CD4-positive, alpha-beta T cell treated with Interleukin-17A for 1 hour (primary cell): ENCODE measurements around the gene BUB1.
"Not testable (repeated sequence)": the region's sequence is repeated elsewhere in the genome, so short reads cannot be mapped to it uniquely, and the experiment has no call there.

Source experiments
- DNase-seq: peaks from one replicate; pipeline ENCODE4 v3.0.0-alpha.2; 2020

BUB1 gene

DNA sequence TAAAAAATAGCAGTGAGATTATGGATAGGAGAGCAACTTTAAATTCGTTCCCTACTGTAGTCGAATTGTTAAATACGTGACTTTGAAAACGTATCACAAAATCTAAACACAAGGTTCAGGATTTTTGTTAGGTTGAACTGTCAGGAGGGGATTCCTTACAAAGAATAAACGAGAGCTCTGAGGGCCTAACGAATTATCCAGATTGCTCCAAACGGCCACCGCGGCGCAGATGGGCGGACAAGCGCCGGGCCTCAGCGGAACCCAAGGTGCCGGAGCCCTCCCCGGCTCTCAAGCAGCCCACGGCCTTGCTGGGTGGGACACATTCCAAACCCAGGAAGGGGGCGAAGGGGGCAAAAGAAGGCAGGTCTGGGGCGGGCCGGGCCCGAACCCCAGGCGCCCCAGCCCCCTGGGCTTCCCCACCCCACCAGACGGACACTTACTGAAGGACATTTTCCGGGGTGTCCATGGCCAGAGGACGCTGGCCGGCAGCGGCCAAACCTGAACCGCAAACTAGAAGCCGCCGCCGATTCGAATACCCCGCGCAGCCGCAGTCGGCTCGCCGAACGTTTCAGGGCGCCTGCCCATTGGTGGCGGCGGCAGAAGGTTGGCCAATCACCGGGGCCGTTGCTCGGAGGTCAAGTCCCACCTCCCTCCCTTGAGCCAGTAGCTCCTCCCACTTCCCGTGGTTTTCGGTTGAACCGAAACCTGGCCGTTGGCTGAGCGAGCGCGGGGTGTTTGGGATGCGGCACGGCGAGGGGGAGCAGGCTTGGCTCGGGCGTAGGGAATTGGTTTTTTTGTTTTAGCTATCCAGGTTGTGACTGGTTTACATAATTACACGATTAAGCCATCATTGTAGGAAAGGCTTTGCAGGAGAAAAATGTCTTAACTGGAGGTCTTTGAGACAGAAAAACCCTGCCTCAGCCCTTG lies at the start of gene BUB1:
Gene BUB1 (minus strand): TSS at position 534 of the 927 bp plus-strand sequence. CDS start 68 bp downstream, at position 466.
- DNase-seq = peak; percentile 96

GRCh38 chr2:110726285-110726684 lies 48.4 kb upstream of the BUB1 start:
- DNase-seq = no peak

DNA sequence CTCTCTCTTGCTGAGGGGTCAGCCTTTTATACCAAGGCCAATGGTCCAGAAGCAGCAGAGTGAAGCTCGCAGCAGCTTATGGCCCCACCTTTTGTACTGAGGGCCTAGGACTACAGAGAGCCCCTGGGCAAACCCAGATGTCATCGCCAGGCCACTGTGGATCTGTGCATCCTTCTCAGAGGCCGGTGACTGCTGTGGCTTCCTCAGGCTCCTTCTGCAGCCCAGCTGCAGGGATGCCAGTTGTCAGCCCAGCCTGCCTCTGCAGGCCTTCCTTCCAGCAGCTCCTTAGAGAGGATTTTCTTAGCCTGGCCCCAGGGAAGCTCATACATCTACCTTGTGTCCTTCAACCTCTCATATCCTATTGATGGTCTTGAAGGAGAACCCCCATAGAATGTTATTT lies 48.0 kb upstream of the BUB1 start:
- no peak for DNase-seq

DNA sequence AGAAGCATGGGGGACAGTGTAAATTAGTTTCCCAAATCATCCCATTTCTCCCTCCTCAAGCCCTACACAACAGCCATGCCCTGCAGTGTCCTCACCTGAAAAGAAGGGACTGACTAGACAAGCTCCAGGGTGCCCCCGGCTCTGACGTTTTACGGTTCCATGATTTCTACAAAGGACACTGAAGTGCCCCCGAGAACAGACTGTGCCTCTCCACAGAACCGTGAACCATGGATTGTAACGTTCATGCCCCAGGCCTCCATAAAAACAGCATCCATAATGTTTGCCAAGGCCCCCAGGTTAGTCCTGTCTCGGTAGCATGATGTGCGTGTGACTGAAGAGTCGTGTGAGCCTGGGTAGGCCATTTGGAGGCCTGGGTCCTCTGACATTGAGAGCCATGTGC lies 47.5 kb upstream of the BUB1 start:
- DNase-seq = no peak

DNA sequence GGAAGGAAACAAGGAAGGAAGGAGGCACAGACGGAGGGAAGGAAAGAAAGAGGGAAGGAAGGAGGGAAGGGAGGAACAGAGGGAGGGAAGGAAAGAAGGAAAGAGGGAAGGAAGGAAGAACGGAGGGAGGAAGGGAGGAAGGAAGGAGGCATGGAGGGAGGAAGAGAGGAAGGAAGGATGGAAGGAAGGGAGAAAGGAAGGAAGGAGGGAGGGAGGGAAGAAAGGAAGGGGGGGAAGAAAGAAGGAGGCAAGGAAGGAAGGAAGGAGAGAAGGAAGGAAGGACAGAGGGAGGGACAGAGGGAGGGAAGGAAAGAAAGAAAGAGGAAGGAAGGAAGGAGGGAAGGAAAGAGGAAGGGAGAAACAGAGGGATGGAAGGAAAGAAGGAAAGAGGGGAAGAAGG lies 47.0 kb upstream of the BUB1 start:
- no peak for DNase-seq

DNA sequence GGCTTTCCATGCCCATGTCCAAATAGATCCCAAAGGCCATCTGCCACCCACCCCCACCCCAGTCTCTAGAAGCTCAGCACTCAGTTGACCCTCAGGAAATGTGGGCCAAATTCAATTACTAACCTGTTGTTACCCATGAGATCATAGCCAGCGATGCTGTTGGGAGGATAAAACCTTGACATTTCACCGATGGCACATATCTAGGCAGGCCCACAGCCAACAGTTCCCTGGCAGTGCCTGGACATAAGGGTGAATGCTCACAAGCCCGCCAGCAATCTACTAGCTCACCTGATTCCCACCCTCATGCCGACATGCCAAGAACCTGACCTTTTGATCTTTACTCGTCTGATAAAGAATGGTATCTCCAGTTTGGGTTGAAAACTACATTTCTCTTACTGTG lies 42.7 kb upstream of the BUB1 start:
- DNase-seq = no peak

DNA sequence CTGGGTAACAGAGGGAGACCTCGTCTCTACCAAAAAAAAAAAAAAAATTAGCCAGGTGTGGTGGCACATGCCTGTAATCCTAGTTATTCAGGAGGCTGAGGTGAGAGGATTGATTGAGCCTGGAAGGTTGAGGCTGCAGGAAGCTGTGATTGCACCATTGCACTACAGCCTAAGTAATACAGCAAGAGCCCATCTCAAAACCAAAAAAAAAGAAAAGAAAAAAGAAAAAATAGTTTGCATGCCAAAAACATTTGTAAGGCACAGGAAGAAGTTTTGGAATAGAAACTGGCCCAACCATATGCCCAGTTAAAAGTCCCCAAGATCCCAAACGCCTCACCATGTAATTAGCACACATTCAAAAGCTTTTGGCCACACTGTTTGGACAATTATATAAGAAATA lies 41.1 kb upstream of the BUB1 start:
- DNase-seq = no peak

DNA sequence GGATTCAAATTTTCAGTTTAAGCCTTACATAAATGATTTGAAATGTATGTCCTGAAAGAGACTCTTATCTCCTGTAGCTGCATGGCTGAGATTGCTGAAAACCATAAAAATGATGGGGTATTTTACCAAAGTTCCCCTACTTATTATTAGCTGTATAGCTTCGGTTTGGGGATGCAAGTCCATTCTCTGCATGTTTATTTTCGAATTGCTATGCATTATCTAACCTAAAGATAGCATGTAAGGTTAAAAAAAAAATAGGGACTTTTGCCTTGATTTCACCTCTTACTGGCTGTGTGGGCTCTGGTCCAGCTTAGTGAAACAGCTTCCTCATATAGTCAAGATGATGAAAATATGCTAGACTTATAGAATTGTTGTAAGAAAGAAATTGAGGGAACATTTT lies 40.5 kb upstream of the BUB1 start:
- no peak for DNase-seq

DNA sequence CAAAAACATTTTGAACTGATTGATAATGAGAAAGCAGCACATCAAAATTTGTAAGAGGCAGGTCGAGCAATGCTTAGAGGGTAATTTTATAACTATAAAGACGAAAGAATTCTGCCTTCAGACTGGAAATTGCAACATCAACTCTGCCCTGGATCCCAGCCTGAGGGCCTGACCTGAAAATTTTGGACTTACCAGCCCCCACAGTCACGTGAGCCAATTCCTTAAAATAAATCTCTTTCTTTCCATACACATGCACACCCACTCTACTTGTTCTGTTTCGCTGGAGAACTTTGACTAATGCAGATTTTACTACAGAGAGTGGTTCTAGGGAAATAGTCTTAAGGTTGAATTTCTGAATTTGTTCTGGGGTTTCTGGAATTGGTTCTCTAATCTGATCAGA lies 39.9 kb upstream of the BUB1 start:
- DNase-seq = no peak

GRCh38 chr2:110716959-110717645 lies 39.2 kb upstream of the BUB1 start:
- DNase-seq = no peak

DNA sequence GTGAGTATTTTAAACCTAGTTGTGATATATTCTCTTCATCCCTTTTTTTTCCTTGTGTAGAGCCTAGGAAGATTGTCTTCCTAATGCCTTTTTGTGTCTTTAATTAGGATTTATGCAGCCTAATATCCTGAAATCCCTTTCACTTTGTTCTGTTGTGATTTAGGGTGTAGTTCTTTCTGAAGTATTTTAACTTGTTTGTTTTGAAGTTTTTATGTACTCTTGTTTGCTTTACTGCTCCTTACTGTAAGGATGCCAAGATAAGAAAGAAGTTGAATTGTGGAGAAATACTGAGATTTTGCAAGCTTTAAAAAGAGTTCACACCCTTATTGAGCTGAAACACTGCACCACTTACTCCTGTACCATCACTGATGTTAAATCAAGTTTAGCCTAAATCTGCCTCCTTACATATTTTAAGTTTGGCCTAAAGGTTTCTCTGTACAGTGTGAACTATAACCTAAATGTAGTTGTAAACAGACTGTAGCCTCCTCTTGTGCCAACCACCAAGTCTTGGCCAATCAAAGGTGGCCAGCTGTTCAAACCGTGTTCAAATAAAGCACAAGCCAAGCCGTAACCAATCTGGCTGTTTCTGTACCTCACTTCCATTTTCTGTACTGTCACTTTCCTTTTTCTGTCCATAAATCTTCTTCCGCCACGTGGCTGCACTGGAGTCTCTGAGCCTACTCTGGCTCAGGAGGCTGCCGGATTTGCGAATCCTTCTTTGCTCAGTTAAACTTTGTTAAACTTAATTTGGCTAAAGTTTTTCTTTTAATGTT lies 36.8 kb upstream of the BUB1 start:
- no peak for DNase-seq

- DNase-seq = no peak
Measured at GRCh38 chr2:110713513-110714362, 35.9 kb upstream of the BUB1 start.

DNA sequence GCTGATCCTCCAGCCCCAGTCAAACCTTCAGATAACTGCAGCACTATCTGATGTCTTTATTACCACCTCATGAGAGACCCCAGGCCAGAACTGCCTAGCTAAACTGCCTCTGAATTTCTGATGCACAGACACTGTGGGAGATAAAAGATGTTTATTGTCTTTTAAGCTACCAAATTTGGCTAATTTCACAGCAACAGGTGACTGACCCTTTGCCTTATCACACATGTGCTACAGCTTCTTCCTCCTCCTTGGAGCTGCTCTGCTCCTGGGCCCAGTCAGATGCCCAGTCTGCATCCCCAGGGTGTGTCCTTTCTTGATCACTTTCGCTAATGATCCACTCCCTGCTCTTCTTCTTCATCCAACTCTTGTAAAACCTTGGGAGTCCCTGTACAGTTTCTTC lies 34.9 kb upstream of the BUB1 start:
- DNase-seq = no peak

GRCh38 chr2:110708455-110708854 lies 30.6 kb upstream of the BUB1 start:
- no peak for DNase-seq

DNA sequence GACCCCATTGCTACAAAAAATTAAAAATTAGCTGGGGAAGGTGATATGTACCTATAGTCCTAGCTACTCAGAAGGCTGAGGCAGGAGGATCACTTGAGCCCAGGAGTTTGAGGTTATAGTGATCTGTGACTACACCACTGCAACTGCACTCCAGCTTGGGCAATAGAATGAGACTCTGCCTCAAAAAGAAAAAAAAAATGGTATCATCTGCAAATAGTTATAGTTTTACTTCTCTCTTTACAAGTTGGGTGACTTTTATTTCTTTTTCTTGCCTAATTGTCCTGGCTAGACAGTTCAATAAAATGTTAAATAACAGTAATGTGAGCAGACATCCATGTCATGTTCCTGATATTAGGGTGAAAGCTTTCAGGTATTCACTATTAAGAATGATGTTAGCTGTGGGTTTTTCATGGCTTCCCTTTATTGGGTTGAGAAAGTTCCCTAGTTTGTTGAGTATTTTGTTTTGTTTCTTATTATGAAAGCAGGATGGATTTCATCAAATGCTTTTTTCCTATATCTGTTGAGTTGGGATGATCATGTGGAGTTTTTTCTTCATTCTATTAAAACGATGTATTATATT lies 29.6 kb upstream of the BUB1 start:
- DNase-seq = no peak

- no peak for DNase-seq
Measured at GRCh38 chr2:110702514-110703380, 24.9 kb upstream of the BUB1 start.

DNA sequence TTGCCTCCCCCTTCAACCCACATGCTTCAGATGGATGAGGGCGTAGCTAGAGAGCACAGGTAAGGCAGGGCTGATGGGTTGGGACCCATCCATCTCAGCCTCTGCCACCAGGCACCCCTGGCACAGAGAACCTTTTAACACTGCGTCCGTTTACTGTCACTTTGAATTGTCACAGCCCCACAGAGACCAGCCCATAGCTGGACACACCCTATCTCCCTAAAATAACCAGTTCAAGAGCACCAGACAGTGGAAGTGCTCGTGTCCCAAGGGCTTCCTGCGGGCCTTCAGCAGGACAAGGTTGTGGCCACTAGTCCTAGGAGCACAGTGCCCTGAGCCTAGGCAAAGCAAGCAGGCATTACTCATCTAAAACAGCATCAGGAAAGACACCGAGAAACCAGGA lies 20.4 kb upstream of the BUB1 start:
- DNase-seq = not testable (repeated sequence)

GRCh38 chr2:110695146-110695898 lies 17.5 kb upstream of the BUB1 start:
- not testable (repeated sequence) for DNase-seq

DNA sequence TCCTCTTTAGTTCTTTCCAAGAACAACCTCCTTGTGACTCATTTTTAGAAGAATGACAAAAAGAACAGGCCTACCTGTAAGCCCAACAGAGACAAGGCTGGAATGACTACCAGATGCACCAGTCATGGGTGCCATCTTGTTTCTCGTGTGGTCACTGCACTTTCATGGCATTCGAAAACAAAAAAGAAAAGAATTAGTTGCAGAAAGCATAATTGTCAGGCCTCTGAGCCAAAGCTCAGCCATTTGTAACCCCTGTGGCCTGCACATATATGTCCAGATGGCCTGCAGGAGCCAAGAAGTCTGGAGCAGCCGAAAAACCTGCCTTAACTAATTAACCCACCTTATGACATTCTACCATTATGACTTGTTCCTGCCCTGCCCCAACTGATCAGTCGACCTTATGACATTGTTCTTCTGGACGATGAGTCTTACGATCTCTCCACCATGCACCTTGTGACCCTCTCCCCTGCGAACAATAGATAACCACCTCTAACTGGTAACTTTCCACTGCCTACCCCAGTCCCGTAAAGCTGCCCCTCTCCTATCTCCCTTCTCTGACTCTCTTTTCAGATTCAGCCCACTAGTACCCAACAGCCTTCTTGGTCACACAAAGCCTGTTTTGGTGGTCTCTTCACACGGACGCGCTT lies 13.9 kb upstream of the BUB1 start:
- DNase-seq = no peak
